GM23248 (cell line): ENCODE results near the gene CRACR2A. TPM values are rescaled to one million over a fixed set of nuclear protein-coding genes. Genes with fewer than 3 reads are reported as not detected.

Experiments used
- DNase-seq: peaks from one replicate; pipeline ENCODE4 v3.0.0-alpha.2; 2015
- H2AFZ ChIP-seq: fragments of 200-600 bp; sonication (generic); 2 replicates; pipeline ENCODE4 v1.6.1; 2016; ENCODE audit warnings: antibody characterized with exemption
- H3F3A ChIP-seq: fragments of 200-600 bp; sonication (generic); 2 replicates; pipeline ENCODE4 v1.6.1; 2016; ENCODE audit warnings: mild to moderate bottlenecking, antibody characterized with exemption, mixed run types; ENCODE audit not compliant: insufficient read depth
- H3K27ac ChIP-seq: fragments of 200-600 bp; sonication (generic); 2 replicates; pipeline ENCODE4 v1.5.1; 2016; ENCODE audit warnings: mild to moderate bottlenecking
- H3K27me3 ChIP-seq: fragments of 200-600 bp; sonication (generic); replicated peaks from 2 replicates; pipeline ENCODE4 v1.6.1; 2016; ENCODE audit warnings: mild to moderate bottlenecking; ENCODE audit not compliant: insufficient read depth
- H3K36me3 ChIP-seq: fragments of 200-600 bp; sonication (generic); 2 replicates; pipeline ENCODE4 v1.6.1; 2016; ENCODE audit warnings: low read depth, mild to moderate bottlenecking
- H3K4me1 ChIP-seq: fragments of 200-600 bp; sonication (generic); 2 replicates; pipeline ENCODE4 v1.6.1; 2016; ENCODE audit warnings: mild to moderate bottlenecking; ENCODE audit not compliant: insufficient read depth
- H3K4me2 ChIP-seq: fragments of 200-600 bp; sonication (generic); one replicate; pipeline ENCODE4 v1.6.1; 2016; ENCODE audit warnings: mild to moderate bottlenecking; ENCODE audit not compliant: unreplicated experiment
- H3K4me3 ChIP-seq: fragments of 200-600 bp; sonication (generic); 2 replicates; pipeline ENCODE4 v1.5.1; 2016; ENCODE audit warnings: mild to moderate bottlenecking
- H3K79me2 ChIP-seq: fragments of 200-600 bp; sonication (generic); 2 replicates; pipeline ENCODE4 v1.6.1; 2016; ENCODE audit warnings: mild to moderate bottlenecking; ENCODE audit not compliant: insufficient read depth
- H3K9ac ChIP-seq: fragments of 200-600 bp; sonication (generic); 2 replicates; pipeline ENCODE4 v1.6.1; 2016; ENCODE audit warnings: mild to moderate bottlenecking
- H3K9me2 ChIP-seq: fragments of 200-600 bp; sonication (generic); 2 replicates; pipeline ENCODE4 v1.6.1; 2016; ENCODE audit warnings: mixed run types, mild to moderate bottlenecking, moderate library complexity; ENCODE audit not compliant: insufficient read depth
- H3K9me3 ChIP-seq: fragments of 200-600 bp; sonication (generic); one replicate; pipeline ENCODE4 v1.6.1; 2017; ENCODE audit warnings: low read depth
- H4K20me1 ChIP-seq: fragments of 200-600 bp; sonication (generic); 2 replicates; pipeline ENCODE4 v1.6.0; 2016; ENCODE audit not compliant: insufficient read depth
- EZH2 ChIP-seq: fragments of 200-600 bp; sonication (generic); IDR thresholded peaks from 2 replicates; pipeline ENCODE4 v1.6.1; 2018; ENCODE audit warnings: antibody characterized with exemption, mild to moderate bottlenecking; ENCODE audit not compliant: insufficient read depth, poor library complexity, severe bottlenecking
- EZH2phosphoT487 ChIP-seq: fragments of 200-600 bp; sonication (generic); IDR thresholded peaks from 2 replicates; pipeline ENCODE4 v1.6.1; 2018; ENCODE audit warnings: antibody characterized with exemption, moderate library complexity, mild to moderate bottlenecking, low read depth; ENCODE audit not compliant: insufficient read depth
- WGBS, 2 experiments: methylation state at CpG; one replicate each; pipeline ENCODE4 v1.1.6; 2015 to 2017; ENCODE audit warnings: low lambda C conversion rate in 2 of 2, low coverage in 1 of 2; ENCODE audit errors: missing lambda C conversion rate in 2 of 2; 5-methylcytosine and 5-hydroxymethylcytosine counted together
- in situ Hi-C: fragments of 300-500 bp; cut with MboI; formaldehyde crosslinking; loops from 2 replicates; pipeline ENCODE4 v1.15.0; 2020
- polyA plus RNA-seq: library from polyadenylated mRNA; unstranded; fragments of >200 nt; fragmentation: Nextera tagmentation; extraction: Ambion mirVana; gene quantifications from 2 replicates; pipeline ENCODE4 v1.2.1, GENCODE V29; 2016
- total RNA-seq: library from RNA; depleted of rRNA; stranded (reverse); fragments of >200 nt; shearing (Covaris generic); gene quantifications from 2 replicates; pipeline ENCODE4 v1.2.3, GENCODE V29; 2014

Gene CRACR2A
- total and polyA plus RNA-seq, 2 experiments from 2014 or later, result 1.9 to 2.5 TPM

DNA sequence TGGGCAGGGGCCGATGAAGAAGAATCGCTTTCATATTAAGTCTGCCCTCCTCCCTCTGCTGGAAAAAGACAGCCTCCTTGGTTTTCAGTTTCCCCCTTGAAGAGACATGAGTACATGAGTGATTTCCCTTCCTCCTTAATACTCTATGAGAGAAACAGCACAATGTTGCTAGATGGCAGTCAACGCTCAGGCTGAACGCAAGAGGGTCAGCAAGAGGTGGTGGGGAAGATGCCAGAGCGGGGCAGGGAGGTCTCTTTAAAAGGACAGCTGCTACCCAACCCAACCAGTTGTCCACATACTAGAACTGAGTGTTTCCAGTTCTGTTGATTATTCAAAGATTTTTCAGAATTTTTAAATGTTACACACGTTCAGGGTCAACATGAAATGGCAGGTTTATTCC is 22.8 kb downstream of the CRACR2A start:
- H3F3A ChIP-seq, result no peaks in the 10 kb centered on the region
- TF ChIP-seq EZH2phosphoT487 (no peak), EZH2 (no peak)
- no peak overlapping the region for H2AFZ ChIP-seq
- H3K9me2 ChIP-seq, result no peaks in the 10 kb centered on the region
- H3K4me3 ChIP-seq, result no peak overlapping the region
- no peak overlapping the region for H3K9ac ChIP-seq
- H3K4me2 ChIP-seq, result no peak overlapping the region
- H3K27me3 ChIP-seq, result no peaks in the 10 kb centered on the region
- H3K9me3 ChIP-seq, result no peaks in the 10 kb centered on the region
- peaks cover 3% of the 10 kb centered on the region; the same call in 1 of the 2 replicates for H3K4me1 ChIP-seq
- in situ Hi-C loops, result no loop called here
- no peak for DNase-seq
- H3K27ac ChIP-seq, result no peak overlapping the region
- no peaks in the 10 kb centered on the region for H4K20me1 ChIP-seq
- H3K79me2 ChIP-seq, result no peaks in the 10 kb centered on the region
- WGBS, 2 experiments, result 92 to 94% methylated on average over 6 of the region's 6 CpGs
- H3K36me3 ChIP-seq, result no peaks in the 10 kb centered on the region

DNA sequence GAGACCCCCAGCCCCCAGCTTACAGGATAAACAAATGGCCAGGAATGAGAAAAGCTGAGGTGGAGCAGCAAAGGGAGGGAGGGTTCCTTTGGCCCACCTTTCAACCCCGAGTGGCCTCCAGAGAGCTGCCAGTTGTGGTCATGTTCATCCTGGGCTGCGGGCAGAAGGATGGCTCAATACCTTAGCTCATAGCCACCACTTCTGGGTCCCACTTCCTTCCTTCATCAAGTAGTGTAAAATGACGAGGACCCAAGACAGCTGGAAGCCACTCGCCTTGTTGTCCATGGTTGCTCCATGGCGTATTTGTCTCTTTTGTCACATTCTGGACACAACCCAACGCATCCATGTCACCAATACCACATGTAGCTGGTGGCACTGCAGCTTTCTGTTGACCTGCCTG is 24.2 kb downstream of the CRACR2A start:
- Histone ChIP-seq H3K9me2 (no peaks in the 10 kb centered on the region), H3K27me3 (no peaks in the 10 kb centered on the region), H4K20me1 (no peaks in the 10 kb centered on the region), H3K9me3 (no peaks in the 10 kb centered on the region), H3K79me2 (no peaks in the 10 kb centered on the region), H3K27ac (no peak overlapping the region), H3K36me3 (no peaks in the 10 kb centered on the region), H3K4me2 (no peak overlapping the region), H3K4me3 (no peak overlapping the region), H2AFZ (no peak overlapping the region), H3F3A (no peaks in the 10 kb centered on the region), H3K4me1 (peaks cover 3% of the 10 kb centered on the region; the same call in 1 of the 2 replicates), H3K9ac (no peak overlapping the region)
- WGBS, 2 experiments, result 79 to 80% methylated on average over 6 of the region's 6 CpGs
- in situ Hi-C loops, result no loop called here
- TF ChIP-seq EZH2phosphoT487, result no peak
- TF ChIP-seq EZH2, result no peak
- DNase-seq, result no peak

DNA sequence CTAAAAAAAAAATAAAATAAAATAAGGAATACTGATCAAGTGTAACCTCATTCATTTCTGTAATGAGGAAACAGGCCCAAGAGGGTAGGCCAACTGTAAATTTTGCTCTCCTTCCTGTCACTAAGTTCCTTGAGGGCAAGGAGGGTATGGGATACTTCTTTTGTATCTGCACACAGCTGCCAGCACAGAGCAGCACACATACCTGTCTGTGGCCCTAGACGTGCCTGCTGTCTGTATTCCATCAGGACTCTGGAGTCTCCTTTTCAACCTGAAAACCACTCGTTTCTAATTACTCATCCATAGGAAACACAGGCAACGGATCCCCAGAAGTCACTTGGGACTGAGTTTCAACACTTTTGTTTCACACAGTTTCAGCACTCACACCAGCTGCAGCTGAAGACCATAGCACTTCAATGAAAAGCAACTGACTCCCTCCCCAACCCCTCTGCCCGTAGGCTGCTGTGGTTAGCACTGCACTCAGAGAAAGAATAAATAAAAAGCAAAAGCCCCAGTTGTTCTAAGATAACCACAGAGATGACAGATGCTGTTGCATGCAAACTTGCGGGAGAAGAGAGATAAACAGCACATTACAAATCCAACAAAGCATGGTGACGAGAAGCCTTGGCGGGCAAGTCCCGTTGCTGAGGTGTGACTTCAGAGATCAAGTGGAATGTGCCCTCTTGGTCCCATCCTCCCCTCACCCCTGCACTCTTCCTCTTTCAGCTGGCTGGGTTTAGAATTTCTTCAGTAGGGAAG is 24.9 kb downstream of the CRACR2A start:
- Histone ChIP-seq H3K27ac (no peak overlapping the region), H3K9me2 (no peaks in the 10 kb centered on the region), H3K4me1 (peaks cover 3% of the 10 kb centered on the region; the same call in 1 of the 2 replicates), H3K27me3 (no peaks in the 10 kb centered on the region), H3K36me3 (no peaks in the 10 kb centered on the region), H2AFZ (no peak overlapping the region), H3F3A (no peaks in the 10 kb centered on the region), H3K79me2 (no peaks in the 10 kb centered on the region), H3K9ac (no peak overlapping the region), H4K20me1 (no peaks in the 10 kb centered on the region), H3K4me2 (no peak overlapping the region), H3K9me3 (no peaks in the 10 kb centered on the region), H3K4me3 (no peak overlapping the region)
- in situ Hi-C loops, result no loop called here
- WGBS, 2 experiments, result 90% methylated on average over 8 of the region's 8 CpGs
- TF ChIP-seq EZH2phosphoT487 (no peak), EZH2 (no peak)
- no peak for DNase-seq

DNA sequence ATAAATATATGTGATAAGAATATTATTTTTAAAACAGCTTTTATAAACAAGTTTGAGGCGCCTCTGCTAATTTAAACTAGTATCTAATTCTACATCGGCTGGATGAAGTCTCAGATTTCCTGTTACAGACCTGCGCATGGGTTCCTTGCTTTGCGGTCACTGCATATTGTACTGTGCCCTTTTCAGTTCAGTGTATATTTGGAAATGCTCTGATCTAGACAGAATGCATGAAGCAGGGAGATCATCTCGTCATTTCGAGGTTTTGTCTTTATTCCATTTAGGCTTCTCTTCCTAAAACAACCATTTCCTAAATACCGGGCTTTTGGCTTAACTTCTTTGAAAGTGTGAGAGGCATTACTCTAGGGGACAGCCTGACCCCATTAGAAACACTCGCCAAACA is 25.6 kb downstream of the CRACR2A start:
- in situ Hi-C loops, result no loop called here
- Histone ChIP-seq H3K4me3 (no peak overlapping the region), H3K4me2 (no peak overlapping the region), H3K9ac (no peak overlapping the region), H3K9me3 (no peaks in the 10 kb centered on the region), H3K27me3 (no peaks in the 10 kb centered on the region), H3K9me2 (no peaks in the 10 kb centered on the region), H3K36me3 (no peaks in the 10 kb centered on the region), H3F3A (no peaks in the 10 kb centered on the region), H3K79me2 (no peaks in the 10 kb centered on the region), H4K20me1 (no peaks in the 10 kb centered on the region), H3K4me1 (peaks cover 3% of the 10 kb centered on the region; the same call in 1 of the 2 replicates), H2AFZ (no peak overlapping the region), H3K27ac (no peak overlapping the region)
- TF ChIP-seq EZH2phosphoT487 (no peak), EZH2 (no peak)
- DNase-seq, result no peak
- 92 to 95% methylated on average over 8 of the region's 8 CpGs for WGBS, 2 experiments
